Fibroblast of lung (primary cell): Measurements from ENCODE around the gene RANBP9. TPM values are rescaled to one million over a fixed set of nuclear protein-coding genes. Genes with fewer than 3 reads are reported as not detected.

Source experiments
- DNase-seq, 2 donors: peaks; one replicate each; pipeline versions ENCODE4 v3.0.0 to v3.0.0-alpha.2; 2010; ENCODE audit warnings: low read depth in 2 of 2
- H2AFZ ChIP-seq: 2 replicates; pipeline ENCODE4 v1.5.1; 2012; ENCODE audit warnings: low read length, control low read depth, inconsistent platforms
- H3K27ac ChIP-seq: 2 replicates; pipeline ENCODE4 v1.5.1; 2011; ENCODE audit warnings: low read length, control low read depth; ENCODE audit not compliant: insufficient read depth
- H3K27me3 ChIP-seq: 2 replicates; pipeline ENCODE4 v1.5.1; 2011; ENCODE audit warnings: mild to moderate bottlenecking, low read length; ENCODE audit not compliant: control insufficient read depth, insufficient read depth
- H3K36me3 ChIP-seq: 2 replicates; pipeline ENCODE4 v1.5.1; 2011; ENCODE audit warnings: low read length; ENCODE audit not compliant: control insufficient read depth, insufficient read depth
- H3K4me1 ChIP-seq: 2 replicates; pipeline ENCODE4 v1.5.1; 2011; ENCODE audit warnings: low read length; ENCODE audit not compliant: control insufficient read depth, insufficient read depth; ENCODE audit errors: extremely low read depth
- H3K4me2 ChIP-seq: 2 replicates; pipeline ENCODE4 v1.5.1; 2011; ENCODE audit warnings: low read length, control low read depth; ENCODE audit not compliant: insufficient read depth; ENCODE audit errors: extremely low read depth
- H3K4me3 ChIP-seq, 4 experiments: fragments of 200-600 bp in 1 of 4; sonication (generic) in 1 of 4; replicated peaks in 1 of 4; 2 replicates each; pipeline ENCODE4 v1.5.1; 2011 to 2016; ENCODE audit warnings: low read length in 4 of 4, low read depth in 3 of 4, mild to moderate bottlenecking in 3 of 4, control low read depth in 2 of 4, inconsistent platforms in 1 of 4, mixed read lengths in 1 of 4; ENCODE audit not compliant: insufficient read depth in 1 of 4; ENCODE audit errors: control extremely low read depth in 1 of 4
- H3K79me2 ChIP-seq: 2 replicates; pipeline ENCODE4 v1.5.1; 2012; ENCODE audit warnings: mild to moderate bottlenecking, low read length, inconsistent platforms; ENCODE audit not compliant: control insufficient read depth, insufficient read depth
- H3K9ac ChIP-seq: 2 replicates; pipeline ENCODE4 v1.5.1; 2011; ENCODE audit warnings: mild to moderate bottlenecking, low read length, control low read depth; ENCODE audit not compliant: insufficient read depth
- H3K9me3 ChIP-seq: 2 replicates; pipeline ENCODE4 v1.5.1; 2012; ENCODE audit warnings: low read depth, low read length; ENCODE audit not compliant: control insufficient read depth, insufficient read depth
- H4K20me1 ChIP-seq: 2 replicates; pipeline ENCODE4 v1.5.1; 2011; ENCODE audit warnings: low read length; ENCODE audit not compliant: control insufficient read depth, insufficient read depth; ENCODE audit errors: extremely low read depth
- EZH2 ChIP-seq: IDR thresholded peaks from 2 replicates; pipeline ENCODE4 v1.5.1; 2012; ENCODE audit warnings: low read length, control low read depth, mild to moderate bottlenecking; ENCODE audit errors: missing control alignments
- polyA plus RNA-seq, 2 donors: library from polyadenylated mRNA; depleted of rRNA in 1 of 2; stranded (reverse) in 1 of 2; unstranded in 1 of 2; fragments of >200 nt; gene quantifications; 2 replicates each; pipeline ENCODE4 v1.2.1, GENCODE V29; 2011 to 2012; ENCODE audit warnings: missing spikeins in 1 of 2
- total RNA-seq: library from RNA; depleted of rRNA; stranded (reverse); fragments of >200 nt; gene quantifications from 2 replicates; pipeline ENCODE4 v1.2.1, GENCODE V29; 2014
- TF ChIP-seq, protein P1 (sequence below), 2 donors: IDR thresholded peaks in 1 of 2; conservative IDR thresholded peaks in 1 of 2; 1 replicate in 1 of 2; 2 replicates in 1 of 2; pipeline ENCODE4 v1.5.1; 2011 to 2012; ENCODE audit warnings: low read length in 2 of 2, control low read depth in 1 of 2, inconsistent platforms in 1 of 2, low read depth in 1 of 2, mild to moderate bottlenecking in 1 of 2

Gene RANBP9
- total and polyA plus RNA-seq, 2 donors (not counting 1 experiment from before 2014, with no cell fraction given): 46.7 to 48.7 TPM

- H4K20me1 ChIP-seq: no peaks in the 10 kb centered on the region
- peaks cover 24% of the 10 kb centered on the region for H3K79me2 ChIP-seq
- H3K4me3 ChIP-seq: peak within 1 kb of the TSS; percentile 80 to 98 (median 96)
- peaks cover 2% of the 10 kb centered on the region for H3K4me1 ChIP-seq
- H3K36me3 ChIP-seq: no peaks in the 10 kb centered on the region
- H3K9ac ChIP-seq: peak within 1 kb of the TSS; percentile 85
- H2AFZ ChIP-seq: peak within 1 kb of the TSS; percentile 55
- peak within 1 kb of the TSS; percentile 96 for H3K4me2 ChIP-seq
- H3K27ac ChIP-seq: peak within 1 kb of the TSS; percentile 89
- peak; percentile 97 to 99 for DNase-seq
- no peaks in the 10 kb centered on the region for H3K9me3 ChIP-seq
- TF ChIP-seq, protein P1, sequence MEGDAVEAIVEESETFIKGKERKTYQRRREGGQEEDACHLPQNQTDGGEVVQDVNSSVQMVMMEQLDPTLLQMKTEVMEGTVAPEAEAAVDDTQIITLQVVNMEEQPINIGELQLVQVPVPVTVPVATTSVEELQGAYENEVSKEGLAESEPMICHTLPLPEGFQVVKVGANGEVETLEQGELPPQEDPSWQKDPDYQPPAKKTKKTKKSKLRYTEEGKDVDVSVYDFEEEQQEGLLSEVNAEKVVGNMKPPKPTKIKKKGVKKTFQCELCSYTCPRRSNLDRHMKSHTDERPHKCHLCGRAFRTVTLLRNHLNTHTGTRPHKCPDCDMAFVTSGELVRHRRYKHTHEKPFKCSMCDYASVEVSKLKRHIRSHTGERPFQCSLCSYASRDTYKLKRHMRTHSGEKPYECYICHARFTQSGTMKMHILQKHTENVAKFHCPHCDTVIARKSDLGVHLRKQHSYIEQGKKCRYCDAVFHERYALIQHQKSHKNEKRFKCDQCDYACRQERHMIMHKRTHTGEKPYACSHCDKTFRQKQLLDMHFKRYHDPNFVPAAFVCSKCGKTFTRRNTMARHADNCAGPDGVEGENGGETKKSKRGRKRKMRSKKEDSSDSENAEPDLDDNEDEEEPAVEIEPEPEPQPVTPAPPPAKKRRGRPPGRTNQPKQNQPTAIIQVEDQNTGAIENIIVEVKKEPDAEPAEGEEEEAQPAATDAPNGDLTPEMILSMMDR (conservative IDR thresholded peaks at IDR 0.05 in 1 of 2, IDR thresholded peaks at IDR 0.05 in 1 of 2; ENCODE audit: low read depth in 1 of 2, low read length in 2 of 2): peak; percentile 76 to 85
- no peak for TF ChIP-seq EZH2
- no peaks in the 10 kb centered on the region for H3K27me3 ChIP-seq
Observed at GRCh38 chr6:13614926-13615791, 96.5 kb downstream of the RANBP9 start, which contains the start of gene NOL7. Gene NOL7, plus strand, starts transcription at chr6:13615335. Its CDS starts 24 bp downstream, at chr6:13615359.

DNA sequence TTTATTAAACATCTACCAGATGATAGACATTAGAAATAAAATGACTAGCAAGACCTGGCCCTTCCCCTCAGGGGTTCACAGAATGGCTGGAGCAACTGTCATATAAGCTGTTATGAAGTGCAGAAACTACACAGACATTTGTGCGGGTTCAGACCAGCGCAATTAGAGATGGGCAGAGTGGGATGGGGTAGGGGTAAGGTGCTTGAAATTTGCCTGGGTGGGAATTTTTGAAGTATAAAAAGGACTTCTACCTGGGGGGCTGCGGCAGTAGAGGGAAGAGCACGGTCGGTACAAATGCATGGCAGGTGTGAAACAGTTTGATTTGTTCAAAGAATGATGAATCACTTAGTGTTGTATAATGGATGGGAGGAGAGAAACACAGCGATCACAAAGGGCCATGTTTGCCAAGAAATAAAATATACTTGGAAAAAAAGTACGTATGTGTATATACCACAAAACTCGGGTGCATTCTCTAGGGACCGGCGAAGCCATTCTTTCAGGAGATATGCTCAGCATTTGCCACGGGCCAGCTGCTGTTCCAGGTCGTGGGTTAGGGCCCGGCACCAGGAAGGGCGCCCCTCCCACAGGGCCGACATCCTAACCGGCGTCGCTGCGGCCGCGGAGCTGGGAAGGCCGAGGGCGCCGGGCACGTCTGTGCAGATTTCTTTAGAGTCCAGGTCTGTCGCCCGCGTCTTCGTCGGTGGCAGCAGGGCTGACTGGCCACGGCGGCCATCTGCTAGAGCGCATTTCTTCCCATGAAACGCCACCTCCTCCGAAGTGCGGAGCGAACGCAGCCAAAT is 97.3 kb downstream of the RANBP9 start:
- Histone ChIP-seq H3K27me3 (no peaks in the 10 kb centered on the region), H2AFZ (peak overlapping the region; percentile 42), H3K4me1 (peaks cover 2% of the 10 kb centered on the region), H3K9ac (peak overlapping the region; percentile 85), H3K9me3 (no peaks in the 10 kb centered on the region), H3K4me3 (peak overlapping the region; percentile 72 to 98 (median 79)), H3K4me2 (peak overlapping the region; percentile 93), H3K79me2 (peaks cover 24% of the 10 kb centered on the region), H3K36me3 (no peaks in the 10 kb centered on the region), H4K20me1 (no peaks in the 10 kb centered on the region), H3K27ac (peak overlapping the region; percentile 89)
- peak; percentile 53 to 60 for DNase-seq
- no peak for TF ChIP-seq EZH2
- TF ChIP-seq, protein P1 (conservative IDR thresholded peaks at IDR 0.05 in 1 of 2, IDR thresholded peaks at IDR 0.05 in 1 of 2; ENCODE audit: low read depth in 1 of 2, low read length in 2 of 2): no peak

DNA sequence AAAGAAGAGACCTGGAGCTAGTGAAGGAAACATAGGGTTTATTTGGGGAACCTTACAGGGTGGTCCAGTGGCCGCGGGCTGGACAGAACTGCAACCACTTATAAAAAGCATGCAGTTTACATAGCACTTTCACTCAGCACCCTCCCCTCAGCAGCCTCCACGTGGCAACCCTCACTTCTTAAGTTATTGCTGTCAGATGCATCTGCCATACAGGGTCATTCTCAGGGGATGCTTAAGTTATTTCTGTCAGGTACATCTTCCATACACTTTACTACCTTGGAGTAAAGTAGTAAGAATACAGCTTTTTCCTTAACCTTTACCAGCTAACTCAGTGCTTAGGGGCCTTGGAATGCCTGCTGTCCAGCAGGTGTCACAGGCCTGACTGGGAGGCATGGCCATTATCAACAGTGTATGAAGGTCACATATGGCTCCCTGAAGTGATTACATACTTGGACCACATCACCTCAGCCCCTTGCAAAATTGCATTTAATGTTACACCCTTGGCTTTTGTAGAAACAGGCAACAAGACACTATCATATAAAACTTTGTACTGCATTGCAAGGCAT is 98.5 kb downstream of the RANBP9 start:
- no peak overlapping the region for H3K4me2 ChIP-seq
- no peak overlapping the region for H3K27ac ChIP-seq
- DNase-seq: no peak
- H3K36me3 ChIP-seq: no peaks in the 10 kb centered on the region
- TF ChIP-seq EZH2: no peak
- TF ChIP-seq, protein P1 (conservative IDR thresholded peaks at IDR 0.05 in 1 of 2, IDR thresholded peaks at IDR 0.05 in 1 of 2; ENCODE audit: low read depth in 1 of 2, low read length in 2 of 2): no peak
- H3K79me2 ChIP-seq: peaks cover 24% of the 10 kb centered on the region
- H3K27me3 ChIP-seq: no peaks in the 10 kb centered on the region
- H4K20me1 ChIP-seq: no peaks in the 10 kb centered on the region
- H3K9ac ChIP-seq: no peak overlapping the region
- H3K4me1 ChIP-seq: peaks cover 2% of the 10 kb centered on the region
- H2AFZ ChIP-seq: no peak overlapping the region
- H3K9me3 ChIP-seq: no peaks in the 10 kb centered on the region
- H3K4me3 ChIP-seq: no peak overlapping the region
